ENCODE results near the gene ZC3HAV1. TPM values are rescaled to one million over a fixed set of nuclear protein-coding genes. Genes with fewer than 3 reads are reported as not detected.
A peak's percentile ranks its signal among the peaks of the same experiment; 100 is the strongest.

The ZC3HAV1 gene
- total and polyA plus RNA-seq, 12 donors: 7.7 to 50.8 (median 37.1) TPM

- peaks cover 5 to 15% of the 10 kb centered on the region in 2 donors for H3K4me1 ChIP-seq (replicated peaks in 1 of 2)
- intact Hi-C loops (cut with DNase I): no loop called here
- H3K4me3 ChIP-seq: peak overlapping the region in 3 of 4 donors; percentile 78 to 98 (median 88)
- TF ChIP-seq POLR2A (IDR thresholded peaks at IDR 0.05) (no peak), CTCF (IDR thresholded peaks at IDR 0.05) (no peak)
- H3K27ac ChIP-seq: peak overlapping the region in 4 of 5 donors; percentile 36 to 85 (median 62)
- H3K36me3 ChIP-seq (replicated peaks in 1 of 2): peaks cover 0 to 7% of the 10 kb centered on the region in 2 donors
- WGBS, 4 donors: 8 to 46% (median 24%) methylated on average over 6 to 47 of the region's 47 CpGs
- H3K9me3 ChIP-seq (replicated peaks in 1 of 3): no peaks in the 10 kb centered on the region
- DNase-seq: peak in 6 of 7 donors; percentile 36 to 64 (median 50)
- H3K27me3 ChIP-seq: no peaks in the 10 kb centered on the region
Observed at GRCh38 chr7:139034855-139035585, 74.5 kb downstream of the ZC3HAV1 start.

- no peaks in the 10 kb centered on the region for H3K27me3 ChIP-seq
- WGBS, 4 donors: 65 to 71% (median 69%) methylated on average over 5 of the region's 5 CpGs
- peak overlapping the region in 1 of 4 donors; percentile 88 for H3K4me3 ChIP-seq
- H3K36me3 ChIP-seq (replicated peaks in 1 of 2): peaks cover 0 to 13% of the 10 kb centered on the region in 2 donors
- peak overlapping the region in 2 of 5 donors; percentile 81 to 85 for H3K27ac ChIP-seq
- TF ChIP-seq POLR2A (IDR thresholded peaks at IDR 0.05) (no peak), CTCF (IDR thresholded peaks at IDR 0.05) (no peak)
- intact Hi-C loops (cut with DNase I): no loop called here
- no peaks in the 10 kb centered on the region for H3K9me3 ChIP-seq (replicated peaks in 1 of 3)
- DNase-seq: peak in 1 of 7 donors; percentile 27
- H3K4me1 ChIP-seq (replicated peaks in 1 of 2): peaks cover 5 to 15% of the 10 kb centered on the region in 2 donors
Observed at GRCh38 chr7:139034336-139034735, 75.2 kb downstream of the ZC3HAV1 start.

GRCh38 chr7:139033346-139034114, 76.0 kb downstream of the ZC3HAV1 start:
- Histone ChIP-seq H3K36me3 (replicated peaks in 1 of 2) (peaks cover 0 to 14% of the 10 kb centered on the region in 2 donors), H3K4me1 (replicated peaks in 1 of 2) (peaks cover 5 to 15% of the 10 kb centered on the region in 2 donors), H3K9me3 (replicated peaks in 1 of 3) (no peaks in the 10 kb centered on the region), H3K27me3 (no peaks in the 10 kb centered on the region), H3K27ac (no peak overlapping the region), H3K4me3 (no peak overlapping the region)
- intact Hi-C loops (cut with DNase I): no loop called here
- DNase-seq: peak in 1 of 7 donors; percentile 36
- TF ChIP-seq CTCF (IDR thresholded peaks at IDR 0.05) (no peak), POLR2A (IDR thresholded peaks at IDR 0.05) (no peak)
- 85 to 91% (median 89%) methylated on average over 6 of the region's 6 CpGs for WGBS, 4 donors

- WGBS, 4 donors: 93 to 100% (median 96%) methylated on average over 4 of the region's 4 CpGs
- peaks cover 0 to 20% of the 10 kb centered on the region in 2 donors for H3K36me3 ChIP-seq (replicated peaks in 1 of 2)
- no peaks in the 10 kb centered on the region for H3K27me3 ChIP-seq
- H3K27ac ChIP-seq: no peak overlapping the region
- intact Hi-C loops (cut with DNase I): no loop called here
- H3K9me3 ChIP-seq (replicated peaks in 1 of 3): no peaks in the 10 kb centered on the region
- no peak overlapping the region for H3K4me3 ChIP-seq
- TF ChIP-seq CTCF (IDR thresholded peaks at IDR 0.05): no peak
- no peak for TF ChIP-seq POLR2A (IDR thresholded peaks at IDR 0.05)
- peaks cover 5 to 15% of the 10 kb centered on the region in 2 donors for H3K4me1 ChIP-seq (replicated peaks in 1 of 2)
- peak in 1 of 7 donors; percentile 6 for DNase-seq
Observed at GRCh38 chr7:139032473-139032872, 77.0 kb downstream of the ZC3HAV1 start.

All from adrenal gland (tissue), 12 donors.